Upper lobe of left lung (tissue), 4 donors: ENCODE data around the gene ASMTL.
"Not testable (repeated sequence)": the region's sequence is repeated elsewhere in the genome, so short reads cannot be mapped to it uniquely, and the experiment has no call there.

Experiments used
- POLR2A ChIP-seq, 4 donors: fragments of 450-650 bp; IDR thresholded peaks; one replicate each; pipeline ENCODE4 v1.5.1; 2016 to 2017; ENCODE audit warnings: antibody characterized with exemption in 4 of 4, mild to moderate bottlenecking in 2 of 4
- POLR2AphosphoS5 ChIP-seq, 2 donors: sonication (generic); formaldehyde crosslinking; IDR thresholded peaks; one replicate each; pipeline ENCODE4 v1.5.1; 2017; ENCODE audit warnings: antibody characterized with exemption in 2 of 2
- TF ChIP-seq, protein P1 (sequence below), 6 experiments: fragments of 450-650 bp in 4 of 6; fragments of 200-600 bp in 2 of 6; sonication (generic) in 2 of 6; IDR thresholded peaks; one replicate each; pipeline ENCODE4 v1.5.1; 2016 to 2019; ENCODE audit warnings: antibody characterized with exemption in 6 of 6

GRCh38 chrX:1448573-1449001 is 4.1 kb downstream of the ASMTL start:
- not testable (repeated sequence) for TF ChIP-seq POLR2A, POLR2AphosphoS5 (IDR thresholded peaks at IDR 0.05)
- TF ChIP-seq, protein P1, sequence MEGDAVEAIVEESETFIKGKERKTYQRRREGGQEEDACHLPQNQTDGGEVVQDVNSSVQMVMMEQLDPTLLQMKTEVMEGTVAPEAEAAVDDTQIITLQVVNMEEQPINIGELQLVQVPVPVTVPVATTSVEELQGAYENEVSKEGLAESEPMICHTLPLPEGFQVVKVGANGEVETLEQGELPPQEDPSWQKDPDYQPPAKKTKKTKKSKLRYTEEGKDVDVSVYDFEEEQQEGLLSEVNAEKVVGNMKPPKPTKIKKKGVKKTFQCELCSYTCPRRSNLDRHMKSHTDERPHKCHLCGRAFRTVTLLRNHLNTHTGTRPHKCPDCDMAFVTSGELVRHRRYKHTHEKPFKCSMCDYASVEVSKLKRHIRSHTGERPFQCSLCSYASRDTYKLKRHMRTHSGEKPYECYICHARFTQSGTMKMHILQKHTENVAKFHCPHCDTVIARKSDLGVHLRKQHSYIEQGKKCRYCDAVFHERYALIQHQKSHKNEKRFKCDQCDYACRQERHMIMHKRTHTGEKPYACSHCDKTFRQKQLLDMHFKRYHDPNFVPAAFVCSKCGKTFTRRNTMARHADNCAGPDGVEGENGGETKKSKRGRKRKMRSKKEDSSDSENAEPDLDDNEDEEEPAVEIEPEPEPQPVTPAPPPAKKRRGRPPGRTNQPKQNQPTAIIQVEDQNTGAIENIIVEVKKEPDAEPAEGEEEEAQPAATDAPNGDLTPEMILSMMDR (IDR thresholded peaks at IDR 0.05): not testable (repeated sequence)
